ENCODE data around the gene SLCO3A1. TPM values are rescaled to one million over a fixed set of nuclear protein-coding genes. Genes with fewer than 3 reads are reported as not detected.

Gene SLCO3A1
- total RNA-seq, 1 experiment from 2014 or later, result not detected

DNA sequence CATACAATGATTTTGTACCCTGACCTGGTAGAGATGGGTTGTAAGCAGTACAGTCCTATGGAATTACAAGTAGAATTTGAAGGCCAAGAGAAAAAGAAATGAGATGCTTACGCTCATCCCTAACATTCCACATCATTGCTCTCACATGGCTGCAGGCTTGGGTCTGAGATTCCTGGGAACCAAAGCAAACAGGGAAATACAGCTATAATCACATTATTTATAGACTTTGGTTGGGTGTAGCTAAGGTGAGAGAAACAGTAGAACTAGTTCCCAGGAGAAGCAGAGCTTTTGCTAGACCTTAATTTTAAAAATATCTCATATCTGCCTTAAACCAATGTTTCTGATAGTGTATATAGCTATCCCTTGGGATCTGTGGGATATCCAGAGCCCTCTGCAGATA lies 51.4 kb downstream of the SLCO3A1 start:
- TF ChIP-seq, protein P1, sequence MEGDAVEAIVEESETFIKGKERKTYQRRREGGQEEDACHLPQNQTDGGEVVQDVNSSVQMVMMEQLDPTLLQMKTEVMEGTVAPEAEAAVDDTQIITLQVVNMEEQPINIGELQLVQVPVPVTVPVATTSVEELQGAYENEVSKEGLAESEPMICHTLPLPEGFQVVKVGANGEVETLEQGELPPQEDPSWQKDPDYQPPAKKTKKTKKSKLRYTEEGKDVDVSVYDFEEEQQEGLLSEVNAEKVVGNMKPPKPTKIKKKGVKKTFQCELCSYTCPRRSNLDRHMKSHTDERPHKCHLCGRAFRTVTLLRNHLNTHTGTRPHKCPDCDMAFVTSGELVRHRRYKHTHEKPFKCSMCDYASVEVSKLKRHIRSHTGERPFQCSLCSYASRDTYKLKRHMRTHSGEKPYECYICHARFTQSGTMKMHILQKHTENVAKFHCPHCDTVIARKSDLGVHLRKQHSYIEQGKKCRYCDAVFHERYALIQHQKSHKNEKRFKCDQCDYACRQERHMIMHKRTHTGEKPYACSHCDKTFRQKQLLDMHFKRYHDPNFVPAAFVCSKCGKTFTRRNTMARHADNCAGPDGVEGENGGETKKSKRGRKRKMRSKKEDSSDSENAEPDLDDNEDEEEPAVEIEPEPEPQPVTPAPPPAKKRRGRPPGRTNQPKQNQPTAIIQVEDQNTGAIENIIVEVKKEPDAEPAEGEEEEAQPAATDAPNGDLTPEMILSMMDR (IDR thresholded peaks at IDR 0.05; ENCODE audit: insufficient read depth in 1 of 2, low read depth in 1 of 2, low read length in 1 of 2, severe bottlenecking in 1 of 2, unreplicated experiment in 1 of 2), result no peak
- H3K27me3 Mint-ChIP-seq (ENCODE audit: insufficient read depth, unreplicated experiment), result peaks cover 21% of the 10 kb centered on the region
- Histone ChIP-seq H3K4me1 (no peaks in the 10 kb centered on the region), H3K4me3 (ENCODE audit: low read depth, low read length) (no peak overlapping the region), H3K27me3 (replicated peaks; ENCODE audit: control insufficient read depth, insufficient read depth, low read length) (no peaks in the 10 kb centered on the region), H3K36me3 (ENCODE audit: control insufficient read depth, insufficient read depth, low read length) (no peaks in the 10 kb centered on the region), H3K9me3 (no peaks in the 10 kb centered on the region; the same call in 1 of the 2 replicates)
- ChIA-PET CTCF (no interaction called here), POLR2A (no interaction called here)
- no peaks in the 10 kb centered on the region for H3K36me3 Mint-ChIP-seq (ENCODE audit: insufficient read depth, unreplicated experiment)
- no peak overlapping the region for H3K4me3 Mint-ChIP-seq (ENCODE audit: unreplicated experiment)
- intact Hi-C loops (cut with micrococcal nuclease; ENCODE audit: unreplicated experiment), result no loop called here
- H3K27ac Mint-ChIP-seq (ENCODE audit: unreplicated experiment), result no peak overlapping the region
- no TSS peak for BruUV-seq (replicated peaks)
- no peak for DNase-seq
- H3K9me3 Mint-ChIP-seq (ENCODE audit: unreplicated experiment), result no peaks in the 10 kb centered on the region
- H3K4me1 Mint-ChIP-seq (ENCODE audit: low read depth, unreplicated experiment), result no peaks in the 10 kb centered on the region

DNA sequence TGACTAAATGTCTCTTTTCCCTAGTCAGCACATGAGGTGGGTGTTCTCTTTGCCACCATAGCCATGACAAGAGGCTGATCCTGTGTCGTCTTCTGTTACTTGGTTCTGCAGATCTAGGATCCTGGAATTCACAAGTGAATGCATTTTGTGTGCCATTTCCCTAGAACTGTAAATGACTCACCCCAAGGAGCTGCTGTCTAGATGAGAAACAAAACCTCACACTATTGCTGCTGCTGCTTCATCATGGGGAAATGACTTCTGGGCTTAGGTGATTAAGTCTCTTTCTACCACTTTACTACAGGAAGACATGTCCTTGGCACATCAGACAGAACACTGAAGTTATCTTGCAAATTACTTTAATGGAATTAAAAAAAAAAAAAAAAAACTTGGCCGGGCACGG lies 54.9 kb downstream of the SLCO3A1 start:
- Histone ChIP-seq H3K4me1 (no peaks in the 10 kb centered on the region), H3K4me3 (ENCODE audit: low read depth, low read length) (no peak overlapping the region), H3K27me3 (replicated peaks; ENCODE audit: control insufficient read depth, insufficient read depth, low read length) (no peaks in the 10 kb centered on the region), H3K36me3 (ENCODE audit: control insufficient read depth, insufficient read depth, low read length) (no peaks in the 10 kb centered on the region), H3K9me3 (no peaks in the 10 kb centered on the region)
- Mint-ChIP-seq H3K4me3 (ENCODE audit: unreplicated experiment) (no peak overlapping the region), H3K27ac (ENCODE audit: unreplicated experiment) (no peak overlapping the region), H3K27me3 (ENCODE audit: insufficient read depth, unreplicated experiment) (peaks cover 17% of the 10 kb centered on the region), H3K9me3 (ENCODE audit: unreplicated experiment) (no peaks in the 10 kb centered on the region), H3K4me1 (ENCODE audit: low read depth, unreplicated experiment) (no peaks in the 10 kb centered on the region), H3K36me3 (ENCODE audit: insufficient read depth, unreplicated experiment) (no peaks in the 10 kb centered on the region)
- BruUV-seq (replicated peaks), result no TSS peak
- TF ChIP-seq, protein P1 (IDR thresholded peaks at IDR 0.05; ENCODE audit: insufficient read depth in 1 of 2, low read depth in 1 of 2, low read length in 1 of 2, severe bottlenecking in 1 of 2, unreplicated experiment in 1 of 2), result no peak
- DNase-seq, result no peak
- ChIA-PET POLR2A (no interaction called here), CTCF (no interaction called here)
- intact Hi-C loops (cut with micrococcal nuclease; ENCODE audit: unreplicated experiment), result no loop called here

DNA sequence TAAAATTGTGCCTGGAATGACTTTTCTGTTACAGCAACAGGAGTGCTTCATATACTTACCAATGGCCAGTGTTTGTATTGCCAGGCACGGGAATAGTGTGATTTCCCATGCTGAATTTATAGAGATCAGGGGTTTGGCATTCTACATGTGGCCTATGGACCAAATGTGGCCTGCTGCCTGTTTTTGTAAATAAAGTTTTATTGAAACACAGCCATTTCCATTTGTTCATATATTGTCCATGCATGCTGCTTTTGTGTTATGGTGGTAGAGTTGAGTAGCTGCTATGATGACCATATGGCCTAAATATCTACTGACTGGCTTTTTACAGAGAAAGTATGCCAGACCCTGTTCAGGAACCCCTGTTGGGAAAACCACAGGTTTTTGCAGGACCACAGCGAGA lies 55.6 kb downstream of the SLCO3A1 start:
- no TSS peak for BruUV-seq (replicated peaks)
- Histone ChIP-seq H3K9me3 (no peaks in the 10 kb centered on the region), H3K36me3 (ENCODE audit: control insufficient read depth, insufficient read depth, low read length) (no peaks in the 10 kb centered on the region), H3K4me3 (ENCODE audit: low read depth, low read length) (no peak overlapping the region), H3K4me1 (no peaks in the 10 kb centered on the region), H3K27me3 (replicated peaks; ENCODE audit: control insufficient read depth, insufficient read depth, low read length) (no peaks in the 10 kb centered on the region)
- TF ChIP-seq, protein P1 (IDR thresholded peaks at IDR 0.05; ENCODE audit: insufficient read depth in 1 of 2, low read depth in 1 of 2, low read length in 1 of 2, severe bottlenecking in 1 of 2, unreplicated experiment in 1 of 2), result no peak
- Mint-ChIP-seq H3K27me3 (ENCODE audit: insufficient read depth, unreplicated experiment) (peaks cover 14% of the 10 kb centered on the region), H3K9me3 (ENCODE audit: unreplicated experiment) (no peaks in the 10 kb centered on the region), H3K36me3 (ENCODE audit: insufficient read depth, unreplicated experiment) (no peaks in the 10 kb centered on the region), H3K4me1 (ENCODE audit: low read depth, unreplicated experiment) (no peaks in the 10 kb centered on the region), H3K27ac (ENCODE audit: unreplicated experiment) (no peak overlapping the region), H3K4me3 (ENCODE audit: unreplicated experiment) (no peak overlapping the region)
- intact Hi-C loops (cut with micrococcal nuclease; ENCODE audit: unreplicated experiment), result no loop called here
- CTCF ChIA-PET, result no interaction called here
- DNase-seq, result no peak
- POLR2A ChIA-PET, result no interaction called here

Data from Caco-2 (cell line).